ENCODE data around the gene MTHFR. TPM values are rescaled to one million over a fixed set of nuclear protein-coding genes. Genes with fewer than 3 reads are reported as not detected.

MTHFR gene
- total and polyA plus RNA-seq, 12 donors = 8.1 to 82.4 (median 31.1) TPM

GRCh38 chr1:11778336-11778735 is 27.4 kb downstream of the MTHFR start:
- DNase-seq = no peak
- Histone ChIP-seq H3K36me3 (replicated peaks in 1 of 2) (no peaks in the 10 kb centered on the region), H3K27me3 (no peaks in the 10 kb centered on the region), H3K9me3 (replicated peaks in 1 of 3) (no peaks in the 10 kb centered on the region), H3K27ac (no peak overlapping the region), H3K4me1 (replicated peaks in 1 of 2) (no peaks in the 10 kb centered on the region), H3K4me3 (no peak overlapping the region)
- intact Hi-C loops (cut with DNase I) = no loop called here
- TF ChIP-seq, protein P1, sequence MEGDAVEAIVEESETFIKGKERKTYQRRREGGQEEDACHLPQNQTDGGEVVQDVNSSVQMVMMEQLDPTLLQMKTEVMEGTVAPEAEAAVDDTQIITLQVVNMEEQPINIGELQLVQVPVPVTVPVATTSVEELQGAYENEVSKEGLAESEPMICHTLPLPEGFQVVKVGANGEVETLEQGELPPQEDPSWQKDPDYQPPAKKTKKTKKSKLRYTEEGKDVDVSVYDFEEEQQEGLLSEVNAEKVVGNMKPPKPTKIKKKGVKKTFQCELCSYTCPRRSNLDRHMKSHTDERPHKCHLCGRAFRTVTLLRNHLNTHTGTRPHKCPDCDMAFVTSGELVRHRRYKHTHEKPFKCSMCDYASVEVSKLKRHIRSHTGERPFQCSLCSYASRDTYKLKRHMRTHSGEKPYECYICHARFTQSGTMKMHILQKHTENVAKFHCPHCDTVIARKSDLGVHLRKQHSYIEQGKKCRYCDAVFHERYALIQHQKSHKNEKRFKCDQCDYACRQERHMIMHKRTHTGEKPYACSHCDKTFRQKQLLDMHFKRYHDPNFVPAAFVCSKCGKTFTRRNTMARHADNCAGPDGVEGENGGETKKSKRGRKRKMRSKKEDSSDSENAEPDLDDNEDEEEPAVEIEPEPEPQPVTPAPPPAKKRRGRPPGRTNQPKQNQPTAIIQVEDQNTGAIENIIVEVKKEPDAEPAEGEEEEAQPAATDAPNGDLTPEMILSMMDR (IDR thresholded peaks at IDR 0.05) = no peak
- TF ChIP-seq POLR2A (IDR thresholded peaks at IDR 0.05) = no peak
- WGBS, 4 donors = 67 to 92% (median 91%) methylated on average over 1 to 9 of the region's 9 CpGs

GRCh38 chr1:11777658-11778322 is 28.0 kb downstream of the MTHFR start:
- no peak overlapping the region for H3K4me3 ChIP-seq
- no peaks in the 10 kb centered on the region for H3K36me3 ChIP-seq (replicated peaks in 1 of 2)
- no peak for DNase-seq
- 91 to 94% (median 92%) methylated on average over 3 to 8 of the region's 8 CpGs for WGBS, 4 donors
- no peaks in the 10 kb centered on the region for H3K27me3 ChIP-seq
- no peaks in the 10 kb centered on the region for H3K4me1 ChIP-seq (replicated peaks in 1 of 2)
- no peak overlapping the region for H3K27ac ChIP-seq
- no peak for TF ChIP-seq POLR2A (IDR thresholded peaks at IDR 0.05)
- TF ChIP-seq, protein P1 (IDR thresholded peaks at IDR 0.05) = no peak
- no peaks in the 10 kb centered on the region for H3K9me3 ChIP-seq (replicated peaks in 1 of 3)
- intact Hi-C loops (cut with DNase I) = no loop called here

DNA sequence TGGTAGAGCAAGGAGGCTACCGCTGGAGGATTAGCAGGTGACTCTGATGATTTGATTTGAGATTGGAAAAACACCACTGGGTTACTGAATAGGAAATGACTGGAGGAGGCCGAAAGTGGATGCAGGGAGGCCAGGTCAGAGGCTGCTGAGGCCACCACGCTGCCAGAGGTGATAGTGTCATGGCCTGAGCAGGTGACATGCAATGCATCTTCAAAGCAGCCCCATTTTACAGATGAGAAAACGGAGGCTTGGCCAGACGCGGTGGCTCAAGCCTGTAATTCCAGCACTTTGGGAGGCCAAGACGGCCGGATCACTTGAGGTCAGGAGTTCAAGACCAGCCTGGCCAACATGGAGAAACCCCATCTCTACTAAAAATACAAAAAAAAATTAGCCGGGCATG is 31.0 kb downstream of the MTHFR start:
- Histone ChIP-seq H3K36me3 (replicated peaks in 1 of 2) (no peaks in the 10 kb centered on the region), H3K27ac (no peak overlapping the region), H3K9me3 (replicated peaks in 1 of 3) (no peaks in the 10 kb centered on the region), H3K27me3 (no peaks in the 10 kb centered on the region), H3K4me1 (replicated peaks in 1 of 2) (no peaks in the 10 kb centered on the region), H3K4me3 (no peak overlapping the region)
- WGBS, 4 donors = 84 to 91% (median 90%) methylated on average over 8 to 9 of the region's 9 CpGs
- intact Hi-C loops (cut with DNase I) = no loop called here
- no peak for DNase-seq
- TF ChIP-seq, protein P1 (IDR thresholded peaks at IDR 0.05) = no peak
- TF ChIP-seq POLR2A (IDR thresholded peaks at IDR 0.05) = no peak

DNA sequence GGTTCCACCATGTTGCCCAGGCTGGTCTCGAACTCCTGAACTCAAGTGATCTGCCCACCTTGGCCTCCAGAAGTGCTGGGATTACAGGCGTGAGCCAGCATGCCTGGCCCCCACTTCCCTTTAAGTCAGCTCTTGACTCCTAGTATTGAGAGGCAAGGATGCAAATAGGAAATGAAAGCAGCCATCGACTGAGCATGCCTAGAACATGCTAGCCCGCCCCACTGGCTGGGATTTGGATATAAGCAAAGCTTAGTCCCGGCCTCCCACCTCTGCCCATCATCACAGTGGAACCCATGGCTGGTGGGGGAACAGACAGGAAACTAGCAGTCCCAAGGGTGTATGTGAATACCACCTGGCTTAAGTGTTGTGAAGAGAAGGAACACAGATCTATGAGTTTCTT is 33.3 kb downstream of the MTHFR start:
- intact Hi-C loops (cut with DNase I) = no loop called here

More for the DNA sequence above, 33.3 kb downstream of the MTHFR start:
- no peaks in the 10 kb centered on the region for H3K27me3 ChIP-seq
- no peak for DNase-seq
- H3K4me1 ChIP-seq (replicated peaks in 1 of 2) = no peaks in the 10 kb centered on the region
- H3K9me3 ChIP-seq (replicated peaks in 1 of 3) = no peaks in the 10 kb centered on the region
- TF ChIP-seq, protein P1 (IDR thresholded peaks at IDR 0.05) = no peak
- TF ChIP-seq POLR2A (IDR thresholded peaks at IDR 0.05) = no peak
- no peaks in the 10 kb centered on the region for H3K36me3 ChIP-seq (replicated peaks in 1 of 2)
- WGBS, 4 donors = 51 to 68% (median 60%) methylated on average over 4 to 5 of the region's 5 CpGs
- no peak overlapping the region for H3K27ac ChIP-seq
- no peak overlapping the region for H3K4me3 ChIP-seq

Data from adrenal gland (tissue), 12 donors.